Stimulated activated CD4-positive, alpha-beta T cell treated with anti-CD3 and anti-CD28 coated beads, Interleukin-2, amount 100 ng/mL, for 48 hours (primary cell): ENCODE data around the gene PLIN3.
"Not testable (repeated sequence)": the region's sequence is repeated elsewhere in the genome, so short reads cannot be mapped to it uniquely, and the experiment has no call there.

ENCODE experiments used
- DNase-seq, 2 donors: peaks; one replicate each; pipeline ENCODE4 v3.0.0-alpha.2; 2020

The PLIN3 gene, protein sequence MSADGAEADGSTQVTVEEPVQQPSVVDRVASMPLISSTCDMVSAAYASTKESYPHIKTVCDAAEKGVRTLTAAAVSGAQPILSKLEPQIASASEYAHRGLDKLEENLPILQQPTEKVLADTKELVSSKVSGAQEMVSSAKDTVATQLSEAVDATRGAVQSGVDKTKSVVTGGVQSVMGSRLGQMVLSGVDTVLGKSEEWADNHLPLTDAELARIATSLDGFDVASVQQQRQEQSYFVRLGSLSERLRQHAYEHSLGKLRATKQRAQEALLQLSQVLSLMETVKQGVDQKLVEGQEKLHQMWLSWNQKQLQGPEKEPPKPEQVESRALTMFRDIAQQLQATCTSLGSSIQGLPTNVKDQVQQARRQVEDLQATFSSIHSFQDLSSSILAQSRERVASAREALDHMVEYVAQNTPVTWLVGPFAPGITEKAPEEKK

GRCh38 chr19:4867534-4868285, at the start of gene PLIN3:
PLIN3 (minus strand) TSS chr19:4867667; CDS start chr19:4861394, 6,273 bp downstream.
- DNase-seq, result peak; percentile 96 to 98

DNA sequence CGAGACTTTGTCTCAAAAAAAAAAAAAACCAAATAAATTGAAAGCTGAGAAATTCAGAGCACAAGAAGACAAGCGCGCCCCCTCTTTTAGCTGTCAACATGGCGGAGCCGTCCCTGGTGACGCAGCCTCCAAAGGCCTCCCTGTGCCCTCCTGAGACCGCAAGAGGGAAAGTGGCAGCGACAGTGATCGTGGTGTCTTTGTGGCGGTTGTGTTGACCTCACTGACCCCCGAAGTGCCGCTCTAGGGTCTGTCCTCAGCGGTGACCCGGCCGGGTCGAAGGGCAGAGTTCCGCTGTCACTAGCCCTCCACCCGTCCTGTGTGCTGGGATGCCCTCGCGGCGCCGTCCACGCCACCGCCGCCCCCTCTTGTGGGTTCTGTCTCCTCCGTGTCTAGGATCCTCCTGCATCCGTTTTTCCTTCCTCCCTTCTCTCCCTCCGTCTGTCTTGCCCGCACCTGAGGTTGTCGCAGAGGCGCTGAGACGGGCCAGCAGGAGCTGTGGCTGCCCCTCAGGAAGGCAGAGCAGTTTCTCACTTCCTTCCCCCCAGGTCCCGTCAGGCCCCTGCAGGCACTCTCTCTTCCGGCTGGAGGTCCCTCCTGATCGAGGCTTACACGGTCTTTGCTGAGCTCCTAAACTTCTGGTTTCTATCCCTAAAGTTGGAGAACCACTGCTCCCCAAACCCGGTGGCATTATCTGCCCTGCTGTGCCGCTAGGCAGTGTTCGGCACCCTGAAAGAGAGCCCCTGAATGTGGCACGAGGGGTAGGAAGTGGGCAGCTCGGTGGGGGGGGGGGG, 49.0 kb upstream of the PLIN3 start:
- DNase-seq, result no peak

DNA sequence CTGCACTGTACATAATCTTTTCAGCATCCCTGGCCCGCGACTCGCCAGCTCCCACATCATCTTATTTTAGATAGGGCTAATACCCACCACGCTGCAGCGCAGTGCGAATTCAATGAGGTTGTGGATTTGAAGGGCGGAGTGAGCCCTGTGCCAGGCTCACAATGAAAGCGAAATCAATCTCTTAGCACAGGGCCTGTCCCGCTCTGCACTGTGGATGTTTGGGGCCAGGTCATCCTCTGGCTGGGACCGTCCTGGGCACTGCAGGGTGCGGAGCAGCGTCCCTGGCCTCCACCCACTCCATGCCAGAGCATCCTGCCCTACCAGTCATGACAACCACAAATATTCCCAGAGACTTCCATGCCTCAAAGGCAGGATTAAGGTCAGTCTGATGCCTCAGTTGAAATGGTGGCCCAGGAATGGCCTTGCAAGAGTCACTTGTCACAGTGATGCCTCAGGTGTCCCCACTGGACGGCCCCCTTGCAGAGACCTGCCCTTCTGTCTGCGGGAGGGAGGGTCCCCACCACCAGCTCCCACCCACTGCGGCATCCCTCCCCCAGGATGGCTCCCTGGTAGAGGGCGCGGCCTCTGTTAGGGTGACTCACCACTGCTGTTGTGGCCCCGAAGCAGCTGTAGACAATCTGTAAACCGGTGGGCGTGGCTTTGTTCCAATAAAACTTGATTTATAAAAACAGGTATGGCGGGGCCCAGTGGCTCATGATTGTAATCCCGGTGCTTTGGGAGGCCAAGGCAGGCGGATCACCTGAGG, 47.5 kb upstream of the PLIN3 start:
- DNase-seq, result peak; percentile 49 to 53

- no peak for DNase-seq
Observed at GRCh38 chr19:4913996-4914735, 46.7 kb upstream of the PLIN3 start.

GRCh38 chr19:4911786-4912672, 44.6 kb upstream of the PLIN3 start:
- peak; percentile 67 to 69 for DNase-seq

- DNase-seq, result no peak
Observed at GRCh38 chr19:4911314-4911713, 43.8 kb upstream of the PLIN3 start.

DNA sequence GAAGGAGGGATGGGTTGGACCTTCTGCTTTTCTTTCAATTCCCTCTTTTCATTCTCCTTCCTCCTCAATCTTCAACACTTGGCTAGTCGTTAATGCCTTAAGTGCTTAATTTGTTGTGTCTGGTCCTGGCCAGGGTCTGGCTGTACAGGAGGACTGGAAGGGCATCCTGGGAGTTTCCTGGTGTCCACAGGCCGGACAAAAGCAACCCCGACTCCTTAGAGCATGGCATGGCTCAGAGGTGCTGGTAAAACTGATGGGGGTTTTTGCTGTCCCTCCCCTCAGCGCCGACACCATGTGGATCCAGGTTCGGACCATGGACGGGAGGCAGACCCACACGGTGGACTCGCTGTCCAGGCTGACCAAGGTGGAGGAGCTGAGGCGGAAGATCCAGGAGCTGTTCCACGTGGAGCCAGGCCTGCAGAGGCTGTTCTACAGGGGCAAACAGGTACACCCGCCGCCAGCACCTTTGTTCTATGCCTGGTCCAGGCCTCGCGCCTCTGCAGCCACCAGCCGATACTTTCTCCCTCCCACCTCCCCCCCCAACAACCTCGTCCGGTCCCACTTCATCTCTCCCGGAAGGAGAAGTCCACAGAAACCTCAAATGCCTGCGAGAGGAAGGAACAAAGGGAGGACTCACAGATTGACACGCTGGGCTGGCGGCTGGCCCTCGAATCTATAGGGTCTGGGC, 43.3 kb upstream of the PLIN3 start:
- DNase-seq, result no peak

- DNase-seq, result peak; percentile 91 to 92
Observed at GRCh38 chr19:4909897-4910593, 42.6 kb upstream of the PLIN3 start.

DNA sequence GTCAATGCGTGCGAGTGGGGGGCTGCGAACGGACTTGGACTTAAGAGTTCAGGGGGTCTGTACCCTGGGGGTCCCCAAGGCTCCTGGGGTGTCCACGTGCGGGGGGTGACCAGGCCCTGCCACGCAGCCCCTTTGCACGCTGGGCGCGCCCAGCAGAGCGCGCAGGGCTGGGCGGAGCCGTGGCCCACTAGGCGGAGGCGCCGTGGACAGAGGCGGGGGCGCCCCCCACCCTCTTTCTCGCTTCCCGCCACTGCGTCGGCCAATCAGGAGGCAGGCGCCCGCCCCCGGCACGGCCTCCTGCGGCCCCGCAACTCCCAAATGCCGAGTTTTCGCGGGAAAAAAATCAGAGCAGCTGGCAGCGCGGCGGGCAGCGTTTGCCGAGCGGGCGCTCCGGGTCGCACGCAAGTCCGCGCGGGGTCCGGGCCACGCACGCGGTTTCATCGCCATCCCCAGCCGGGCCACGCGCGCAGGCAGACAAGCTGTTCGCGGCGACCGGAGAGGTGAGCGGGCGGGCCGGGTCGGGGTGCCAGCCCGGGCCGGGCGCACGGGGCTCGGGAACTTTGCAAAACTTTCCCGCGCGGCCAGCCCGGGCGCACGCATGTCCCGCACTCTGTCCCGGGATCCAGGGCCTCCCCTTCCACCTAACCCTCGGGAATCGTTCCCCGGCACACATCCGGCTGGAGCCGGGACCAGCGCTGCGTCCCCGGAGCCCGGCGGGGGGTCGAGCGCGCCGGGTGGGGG, 41.9 kb upstream of the PLIN3 start, which contains the start of gene UHRF1:
TSS of gene UHRF1 (plus strand) at position 346 of the 741 bp plus-strand sequence. CDS start 1,385 bp downstream, outside the sequence.
- peak; percentile 73 for DNase-seq

- DNase-seq, result no peak
Observed at GRCh38 chr19:4908781-4909155, 41.3 kb upstream of the PLIN3 start.

DNA sequence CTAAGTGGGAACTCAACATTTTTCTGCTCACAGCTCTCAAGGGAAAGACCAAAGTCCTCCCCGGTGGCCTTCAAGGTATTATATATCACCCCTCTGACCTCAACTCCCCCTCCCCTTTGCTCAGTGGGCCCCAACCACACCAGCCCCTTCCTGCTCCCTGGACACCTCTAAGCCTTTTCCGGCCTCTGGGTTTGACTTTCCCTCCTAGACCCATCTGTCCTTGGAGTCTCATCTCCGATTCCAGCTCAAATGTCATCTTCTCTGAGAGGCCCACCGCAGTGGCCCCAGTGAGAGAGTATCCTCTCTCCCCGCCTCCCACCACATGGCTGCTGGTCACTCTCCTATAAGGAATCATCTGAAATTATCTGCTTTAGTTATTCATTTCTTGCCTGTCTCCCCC, 40.9 kb upstream of the PLIN3 start:
- no peak for DNase-seq

- no peak for DNase-seq
Observed at GRCh38 chr19:4906963-4907362, 39.5 kb upstream of the PLIN3 start.

GRCh38 chr19:4904481-4904880, 37.0 kb upstream of the PLIN3 start:
- no peak for DNase-seq

- DNase-seq, result no peak
Observed at GRCh38 chr19:4902796-4903195, 35.3 kb upstream of the PLIN3 start, which contains the start of gene ARRDC5. ARRDC5 (minus strand) TSS chr19:4902896; CDS start chr19:4902825, 71 bp downstream.

GRCh38 chr19:4900879-4901278, 33.4 kb upstream of the PLIN3 start:
- not testable (repeated sequence) for DNase-seq

DNA sequence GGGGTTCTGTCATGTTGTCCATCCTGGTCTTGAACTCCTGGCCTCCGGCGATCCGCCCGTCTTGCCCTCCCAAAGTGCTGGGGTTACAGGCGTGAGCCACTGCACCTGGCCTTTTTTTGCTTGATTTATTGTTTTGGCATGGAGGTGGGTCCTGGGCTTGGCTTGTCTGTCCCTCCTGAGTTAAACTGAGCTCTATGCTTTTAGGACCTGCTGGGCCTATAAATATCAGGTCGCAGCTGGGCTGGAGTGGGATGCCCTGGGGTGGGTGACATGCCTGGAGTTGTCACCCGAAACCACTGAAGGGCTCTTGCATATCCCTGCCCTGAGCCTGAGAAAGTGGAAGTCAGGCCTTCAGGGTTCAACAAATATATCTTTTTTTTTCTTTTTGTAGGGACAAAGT, 29.7 kb upstream of the PLIN3 start:
- no peak for DNase-seq

DNA sequence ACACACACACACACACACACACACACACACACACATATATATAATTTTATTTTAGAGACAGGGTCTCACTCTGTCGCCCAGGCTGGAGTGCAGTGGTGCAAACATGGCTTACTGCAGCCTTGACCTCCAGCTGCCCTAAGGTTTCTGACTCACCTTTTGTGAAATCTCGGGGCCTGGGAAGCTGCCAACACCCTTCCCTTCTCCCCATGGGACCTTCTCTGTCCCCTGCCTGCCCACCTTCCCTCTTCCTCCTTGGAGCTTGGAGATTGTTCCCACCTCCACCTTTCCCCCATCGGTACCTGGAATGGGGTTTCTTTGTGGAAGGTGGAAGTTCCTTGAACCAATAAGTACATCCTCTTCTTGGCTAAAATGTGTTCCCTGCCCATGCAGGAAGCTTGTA, 28.9 kb upstream of the PLIN3 start:
- no peak for DNase-seq

DNA sequence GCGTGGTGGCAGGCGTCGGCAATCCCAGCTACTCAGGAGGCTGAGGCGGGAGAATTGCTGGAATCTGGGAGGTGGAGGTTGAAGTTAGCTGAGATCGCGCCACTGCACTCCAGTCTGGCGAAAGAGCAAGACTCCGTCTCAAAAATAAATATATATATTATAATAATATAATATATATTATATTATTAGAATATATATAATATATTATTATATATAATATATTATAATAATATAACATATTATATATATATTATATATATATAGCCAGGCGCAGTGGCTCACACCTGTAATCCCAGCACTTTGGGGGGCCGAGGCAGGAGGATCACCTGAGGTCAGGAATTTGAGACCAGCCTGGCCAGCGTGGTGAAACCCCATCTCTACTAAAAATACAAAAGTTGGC, 25.5 kb upstream of the PLIN3 start:
- DNase-seq, result not testable (repeated sequence)
